ENCODE data around the gene KCNQ5.

The KCNQ5 gene

DNA sequence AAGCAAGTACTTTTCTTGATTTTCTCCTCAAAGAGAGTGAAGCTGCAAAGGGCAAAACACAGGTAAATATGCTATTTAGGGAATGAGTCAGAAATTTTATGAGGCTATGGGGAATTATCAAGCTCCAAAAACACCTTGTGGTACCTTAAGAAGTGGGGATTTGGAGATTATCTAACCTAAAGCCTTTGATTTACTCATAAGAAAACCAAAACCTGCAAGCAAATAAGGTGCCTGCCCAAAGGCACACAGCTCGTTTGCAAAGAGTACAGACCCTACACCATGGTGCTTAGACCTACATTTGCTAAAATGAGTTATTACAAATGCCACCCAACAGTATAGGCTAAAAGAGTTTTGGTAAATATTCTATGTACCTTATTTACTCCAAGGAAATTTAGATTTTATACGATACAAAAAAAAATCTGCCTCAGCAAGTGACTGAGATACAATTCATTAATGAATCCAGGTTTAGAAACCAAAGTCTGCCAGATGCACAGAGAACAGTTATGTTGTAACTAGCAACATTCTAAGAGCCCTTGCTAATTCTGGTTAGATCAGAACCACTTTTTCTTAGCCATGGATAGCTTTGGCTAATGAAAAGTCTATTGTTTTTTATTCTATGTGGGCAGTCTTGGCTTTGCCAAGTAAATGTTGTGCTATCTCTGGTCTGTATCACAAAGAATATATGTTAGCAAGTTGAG lies 501.9 kb downstream of the KCNQ5 start:
- DNase-seq (ENCODE audit: low read depth), result no peak

GRCh38 chr6:73129653-73130443 lies 508.0 kb downstream of the KCNQ5 start:
- DNase-seq (ENCODE audit: low read depth), result peak; percentile 66

GRCh38 chr6:73131706-73132105 lies 509.8 kb downstream of the KCNQ5 start:
- DNase-seq (ENCODE audit: low read depth), result peak; percentile 6

GRCh38 chr6:73134588-73134987 lies 512.7 kb downstream of the KCNQ5 start:
- DNase-seq (ENCODE audit: low read depth), result peak; percentile 26

- no peak for DNase-seq (ENCODE audit: low read depth)
These were observed 518.0 kb downstream of the KCNQ5 start for GRCh38 chr6:73139681-73140383.

DNA sequence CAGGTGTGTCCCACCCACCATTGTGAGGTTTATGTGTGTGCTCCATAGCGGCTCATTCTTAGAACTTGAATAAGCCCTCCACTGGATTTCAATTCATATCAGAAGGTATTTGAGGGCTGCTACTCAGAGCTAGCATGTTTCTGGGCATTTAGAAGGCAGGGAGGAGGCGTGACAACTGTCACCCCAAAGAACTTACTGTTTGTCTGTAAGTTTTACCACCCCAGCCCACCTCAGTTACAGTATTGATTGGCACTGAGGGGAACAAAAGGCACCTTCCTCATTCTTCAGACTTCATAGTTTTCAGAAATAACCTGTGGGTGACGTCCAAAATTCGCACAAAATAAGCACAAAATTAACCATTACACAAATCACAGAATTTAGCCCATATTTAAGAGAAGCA lies 521.7 kb downstream of the KCNQ5 start:
- no peak for DNase-seq (ENCODE audit: low read depth)

- no peak for DNase-seq (ENCODE audit: low read depth)
These were observed 522.7 kb downstream of the KCNQ5 start for GRCh38 chr6:73144516-73144915.

DNA sequence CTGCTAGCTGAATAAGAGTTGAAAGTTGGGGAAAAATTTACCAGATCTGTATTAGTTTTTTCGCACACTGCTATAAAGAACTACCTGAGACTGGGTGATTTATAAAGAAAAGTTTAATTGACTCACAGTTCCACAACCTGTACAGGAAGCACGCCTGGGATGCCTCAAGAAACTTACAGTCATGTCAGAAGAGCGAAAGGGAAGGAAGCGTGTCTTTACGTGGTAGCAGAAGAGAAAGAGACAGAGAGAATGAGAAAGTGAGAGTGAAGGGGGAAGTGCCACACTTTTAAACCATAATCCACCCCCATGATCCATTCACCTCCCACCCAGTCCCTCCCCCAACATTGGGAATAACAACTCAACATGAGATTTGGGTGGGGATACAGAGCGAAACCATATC lies 523.8 kb downstream of the KCNQ5 start:
- no peak for DNase-seq (ENCODE audit: low read depth)

DNA sequence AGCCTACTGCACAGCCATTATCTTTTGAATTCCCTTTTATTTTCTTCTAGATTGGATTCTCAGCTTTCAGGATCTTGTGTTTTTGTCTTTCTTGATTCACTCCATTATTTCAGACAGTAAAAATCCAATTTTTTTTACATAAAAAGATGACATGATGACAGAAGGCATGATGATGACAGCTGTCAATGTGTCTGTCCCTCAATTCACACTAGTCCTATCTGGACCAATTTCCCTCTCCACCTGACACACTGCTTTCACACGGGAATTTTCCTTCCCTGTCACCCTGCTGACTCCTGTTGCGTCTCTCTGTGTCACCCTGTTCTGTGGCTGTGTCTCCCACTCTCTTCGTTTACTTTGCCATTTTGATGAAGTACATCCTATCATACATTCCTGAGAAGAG lies 529.9 kb downstream of the KCNQ5 start:
- DNase-seq (ENCODE audit: low read depth), result no peak

GRCh38 chr6:73152556-73152955 lies 530.7 kb downstream of the KCNQ5 start:
- no peak for DNase-seq (ENCODE audit: low read depth)

DNA sequence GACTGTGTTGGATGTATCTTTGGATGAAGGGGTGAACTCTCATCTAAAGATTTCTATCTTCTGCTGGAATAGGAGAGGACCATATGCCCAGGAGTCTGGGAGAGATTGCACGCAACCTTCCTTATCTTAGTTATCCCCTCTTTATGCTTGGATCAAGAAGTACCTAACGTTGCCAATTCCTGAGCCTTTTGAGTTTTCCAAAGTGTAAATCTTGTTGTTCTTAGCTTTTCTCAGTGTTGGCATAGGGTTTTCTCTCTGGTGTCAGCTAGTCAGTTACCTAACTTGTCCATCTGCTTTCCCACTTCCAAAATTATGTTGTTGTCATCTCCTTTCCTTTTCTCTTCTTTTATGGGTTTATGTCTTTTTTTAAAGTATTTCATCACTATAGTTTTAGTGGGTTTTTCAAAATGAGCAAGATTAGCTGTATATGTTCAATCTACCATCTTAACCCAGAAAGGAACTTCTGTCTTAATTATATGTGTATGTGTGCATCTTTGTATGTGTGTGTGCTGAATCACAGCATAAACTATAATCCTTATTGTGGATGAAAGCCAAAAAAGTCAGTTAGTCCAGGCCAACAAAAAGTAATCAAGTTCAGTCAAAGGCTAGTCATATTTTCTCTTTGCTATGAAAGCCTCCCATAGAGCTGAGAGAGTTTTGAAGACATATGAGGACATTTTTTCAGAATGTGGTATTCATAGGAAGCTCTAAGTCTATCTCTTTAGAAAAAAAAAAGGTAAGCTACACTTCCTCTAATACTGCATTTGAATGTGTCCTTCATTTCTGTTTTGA lies 531.3 kb downstream of the KCNQ5 start:
- DNase-seq (ENCODE audit: low read depth), result peak; percentile 50

GRCh38 chr6:73156793-73157767 lies 535.2 kb downstream of the KCNQ5 start:
- no peak for DNase-seq (ENCODE audit: low read depth)

DNA sequence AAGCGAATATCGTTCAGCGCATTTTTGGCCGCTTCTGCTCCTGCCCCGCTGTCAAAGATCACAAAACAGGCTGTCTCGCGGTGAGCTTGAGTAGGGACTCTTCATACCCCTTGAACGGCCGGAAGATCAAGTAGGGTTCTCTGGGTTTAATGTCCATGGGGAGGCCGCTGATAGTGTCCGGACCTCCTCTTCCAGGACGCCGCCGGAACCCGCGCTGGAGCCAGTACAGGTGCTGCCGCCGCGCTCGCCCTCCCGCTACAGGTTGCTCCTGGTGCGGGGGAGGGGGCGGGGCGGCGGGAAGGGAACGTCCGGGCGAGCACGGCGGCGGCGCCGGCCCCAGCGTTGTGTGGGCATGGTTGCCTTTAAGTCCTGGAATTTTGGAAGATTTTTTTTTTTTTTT lies 536.0 kb downstream of the KCNQ5 start:
- no peak for DNase-seq (ENCODE audit: low read depth)

DNA sequence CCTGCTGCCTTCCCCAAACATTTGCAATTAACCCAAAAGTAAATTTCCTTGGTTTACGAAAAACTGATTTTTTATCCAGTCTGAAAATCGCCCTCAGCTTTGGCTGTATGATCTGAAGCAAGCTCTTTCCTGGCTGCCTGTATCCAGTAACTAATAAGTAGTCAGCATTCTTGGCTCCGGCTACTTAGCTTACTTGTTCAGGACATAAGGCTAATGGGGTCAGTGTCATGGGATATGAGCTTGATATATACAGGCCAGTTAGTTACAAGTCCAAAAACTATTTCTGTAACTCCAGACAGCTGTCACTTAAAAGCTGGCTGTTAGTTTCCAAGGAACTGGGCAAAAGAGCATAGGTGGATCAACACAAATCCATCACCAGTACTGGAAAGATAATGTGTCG lies 547.2 kb downstream of the KCNQ5 start:
- no peak for DNase-seq (ENCODE audit: low read depth)

GRCh38 chr6:73169633-73170032 lies 547.8 kb downstream of the KCNQ5 start:
- DNase-seq (ENCODE audit: low read depth), result no peak

DNA sequence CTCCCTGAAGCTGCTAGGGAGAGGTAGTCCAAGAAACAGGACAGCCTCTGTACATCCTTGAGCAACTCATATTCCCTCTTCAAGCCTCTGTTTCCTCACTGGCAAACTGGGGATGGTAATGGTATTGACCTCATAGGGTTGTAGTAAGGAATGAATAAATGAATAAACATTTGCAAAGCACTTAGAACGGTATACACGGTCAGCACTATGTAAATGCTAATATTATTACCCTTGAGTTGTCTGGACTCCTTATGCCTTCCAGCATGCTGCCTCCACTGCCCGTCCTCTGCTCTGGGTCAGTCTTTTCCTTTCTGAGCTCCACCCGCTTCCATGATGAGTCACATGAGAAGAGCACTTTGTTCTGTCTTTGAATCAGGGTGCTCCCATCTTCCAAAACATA lies 552.8 kb downstream of the KCNQ5 start:
- no peak for DNase-seq (ENCODE audit: low read depth)

DNA sequence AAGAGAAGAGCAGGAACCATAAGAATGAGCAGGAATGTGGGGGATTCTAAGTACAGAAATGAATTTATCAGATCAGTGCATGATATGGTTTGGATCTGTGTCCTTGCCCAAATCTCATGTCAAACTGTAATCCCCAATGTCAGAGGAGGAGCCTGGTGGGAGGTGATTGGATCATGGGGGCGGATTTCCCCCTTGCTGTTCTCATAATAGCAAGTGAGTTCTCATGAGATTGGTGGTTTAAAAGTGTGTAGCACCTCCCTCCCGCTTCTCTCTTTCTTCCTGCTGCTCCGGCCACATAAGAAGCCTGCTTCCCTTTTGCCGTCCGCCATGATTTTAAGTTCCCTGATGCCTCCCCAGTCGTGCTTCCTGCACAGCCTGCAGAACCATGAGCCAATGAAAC lies 554.2 kb downstream of the KCNQ5 start:
- no peak for DNase-seq (ENCODE audit: low read depth)

DNA sequence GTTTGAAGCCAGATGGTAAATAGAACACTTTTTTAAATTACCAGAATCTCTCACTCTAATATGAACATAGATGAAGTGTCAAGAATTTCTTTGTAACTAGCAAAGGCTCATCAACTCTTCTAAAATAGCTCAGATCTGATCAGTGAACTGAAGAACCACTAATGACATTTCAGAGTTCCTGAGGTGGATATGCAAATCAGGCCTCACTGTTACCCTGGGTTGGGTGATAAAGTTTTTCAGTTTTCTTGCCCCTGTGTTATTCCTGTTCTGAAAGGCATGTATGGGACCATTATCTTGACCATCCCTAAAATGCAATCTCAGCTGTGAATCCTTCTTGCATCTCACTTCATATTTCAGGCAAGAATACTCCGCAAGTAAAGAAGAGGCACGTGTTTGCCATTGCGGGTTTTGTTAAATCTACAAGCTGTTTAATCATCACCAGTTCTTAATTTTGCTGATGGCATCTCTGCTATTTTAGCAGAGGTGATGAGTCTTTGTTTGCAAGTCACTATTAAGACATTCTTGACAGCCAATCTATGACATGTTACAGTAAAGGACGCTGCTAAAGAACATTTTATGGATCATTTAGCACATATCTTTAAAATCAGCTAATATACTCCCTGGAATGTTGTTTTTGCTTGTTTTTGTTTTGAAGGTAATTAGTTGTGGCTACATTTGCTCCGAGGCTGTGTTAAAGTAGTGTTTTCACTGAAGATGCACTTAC lies 555.5 kb downstream of the KCNQ5 start:
- no peak for DNase-seq (ENCODE audit: low read depth)

DNA sequence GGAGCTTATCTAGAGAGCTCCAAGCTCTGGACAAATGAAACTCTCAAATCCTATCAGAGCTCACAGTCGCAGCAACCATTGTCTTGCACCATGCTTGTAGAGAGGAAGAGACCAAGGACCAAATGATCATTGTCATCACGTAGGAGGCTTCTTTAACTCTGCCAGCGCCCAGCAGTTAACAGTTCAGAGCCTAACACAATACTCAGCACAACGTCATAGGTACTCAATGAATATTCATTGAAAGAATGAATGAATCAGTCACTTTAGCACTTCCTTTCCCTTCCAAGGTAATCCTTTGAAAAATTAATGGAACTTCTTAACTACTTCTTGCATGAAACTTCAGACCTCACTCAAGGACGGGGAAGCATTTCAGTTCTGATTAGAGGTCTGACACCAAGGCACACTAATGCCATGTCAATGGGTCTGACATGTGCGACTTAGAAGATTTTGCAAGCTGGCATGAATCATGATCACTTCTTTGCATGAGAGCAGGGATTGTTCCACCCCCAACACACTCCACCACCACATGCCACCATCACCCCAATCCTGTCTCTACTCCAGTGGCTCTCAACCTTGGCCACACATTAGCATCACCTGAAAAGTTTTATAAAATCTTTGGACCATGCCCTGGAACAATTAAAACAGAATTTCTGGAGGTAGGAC lies 558.3 kb downstream of the KCNQ5 start:
- no peak for DNase-seq (ENCODE audit: low read depth)
